Trophoblast cell (in vitro differentiated cells and primary cell): ENCODE measurements around the gene SEMA3A.
"Not testable (repeated sequence)": the region's sequence is repeated elsewhere in the genome, so short reads cannot be mapped to it uniquely, and the experiment has no call there.

ENCODE experiments used
- DNase-seq, 2 donors: peaks; one replicate each; pipeline ENCODE4 v3.0.0-alpha.2; 2016
- H2AFZ ChIP-seq: 2 replicates; pipeline ENCODE4 v1.6.1; 2013; ENCODE audit warnings: low read length, moderate library complexity, mild to moderate bottlenecking; ENCODE audit not compliant: insufficient read depth, poor library complexity
- H2AK5ac ChIP-seq: 2 replicates; pipeline ENCODE4 v1.6.1; 2013; ENCODE audit warnings: mild to moderate bottlenecking, low read length
- H2BK120ac ChIP-seq: 2 replicates; pipeline ENCODE4 v1.6.1; 2013; ENCODE audit warnings: low read length, mild to moderate bottlenecking, moderate library complexity; ENCODE audit not compliant: insufficient read depth, poor library complexity
- H2BK12ac ChIP-seq: 2 replicates; pipeline ENCODE4 v1.6.1; 2013; ENCODE audit warnings: mild to moderate bottlenecking, low read length, moderate library complexity
- H2BK5ac ChIP-seq: 2 replicates; pipeline ENCODE4 v1.6.1; 2013; ENCODE audit warnings: low read length, low read depth, moderate library complexity, mild to moderate bottlenecking; ENCODE audit not compliant: poor library complexity
- H3K14ac ChIP-seq: 2 replicates; pipeline ENCODE4 v1.6.1; 2013; ENCODE audit warnings: mild to moderate bottlenecking, low read length
- H3K18ac ChIP-seq: 2 replicates; pipeline ENCODE4 v1.6.1; 2013; ENCODE audit warnings: mild to moderate bottlenecking, low read length
- H3K23ac ChIP-seq: 2 replicates; pipeline ENCODE4 v1.6.1; 2013; ENCODE audit warnings: low read length
- H3K27ac ChIP-seq: 2 replicates; pipeline ENCODE4 v1.5.1; 2013; ENCODE audit warnings: low read depth, mild to moderate bottlenecking, inconsistent platforms, low read length, moderate library complexity
- H3K27me3 ChIP-seq: 2 replicates; pipeline ENCODE4 v1.6.1; 2013; ENCODE audit warnings: inconsistent platforms, mild to moderate bottlenecking, low read length, moderate library complexity; ENCODE audit not compliant: insufficient read depth
- H3K36me3 ChIP-seq, 2 experiments: 1 replicate in 1 of 2; 2 replicates in 1 of 2; pipeline ENCODE4 v1.6.1; 2013; ENCODE audit warnings: low read length in 2 of 2, mild to moderate bottlenecking in 2 of 2, moderate library complexity in 1 of 2; ENCODE audit not compliant: insufficient read depth in 2 of 2, control insufficient read depth in 1 of 2
- H3K4ac ChIP-seq: 2 replicates; pipeline ENCODE4 v1.6.1; 2013; ENCODE audit warnings: low read depth, mild to moderate bottlenecking, low read length, moderate library complexity
- H3K4me1 ChIP-seq, 2 experiments: 1 replicate in 1 of 2; 2 replicates in 1 of 2; pipeline ENCODE4 v1.6.1; 2013; ENCODE audit warnings: low read length in 2 of 2, mild to moderate bottlenecking in 2 of 2, moderate library complexity in 1 of 2; ENCODE audit not compliant: insufficient read depth in 2 of 2, control insufficient read depth in 1 of 2
- H3K4me2 ChIP-seq: 2 replicates; pipeline ENCODE4 v1.6.1; 2013; ENCODE audit warnings: inconsistent platforms, mild to moderate bottlenecking, low read length, moderate library complexity
- H3K4me3 ChIP-seq: 2 replicates; pipeline ENCODE4 v1.5.1; 2013; ENCODE audit warnings: mild to moderate bottlenecking, low read depth, low read length, inconsistent platforms
- H3K79me1 ChIP-seq: one replicate; pipeline ENCODE4 v1.6.1; 2013; ENCODE audit warnings: low read length
- H3K79me2 ChIP-seq: 2 replicates; pipeline ENCODE4 v1.6.1; 2013; ENCODE audit warnings: low read length, mild to moderate bottlenecking; ENCODE audit not compliant: control insufficient read depth, insufficient read depth, poor library complexity
- H3K9ac ChIP-seq: 2 replicates; pipeline ENCODE4 v1.6.1; 2013; ENCODE audit warnings: mild to moderate bottlenecking, low read length
- H3K9me3 ChIP-seq: 2 replicates; pipeline ENCODE4 v1.6.1; 2013; ENCODE audit warnings: low read depth, mild to moderate bottlenecking, control low read depth, inconsistent platforms, low read length; ENCODE audit not compliant: insufficient read depth
- H4K12ac ChIP-seq: 2 replicates; pipeline ENCODE4 v1.6.1; 2013; ENCODE audit warnings: low read depth, mild to moderate bottlenecking, low read length, moderate library complexity
- H4K8ac ChIP-seq: 2 replicates; pipeline ENCODE4 v1.6.1; 2013; ENCODE audit warnings: low read depth, mild to moderate bottlenecking, low read length, moderate library complexity
- H4K91ac ChIP-seq: one replicate; pipeline ENCODE4 v1.6.1; 2013; ENCODE audit warnings: low read depth, mild to moderate bottlenecking, low read length, moderate library complexity
- WGBS: extraction: QIAGEN DNeasy Blood & Tissue Kit; methylation state at CpG from one replicate; pipeline ENCODE4 v1.1.7; 2013; ENCODE audit warnings: missing lambda C conversion rate; ENCODE audit not compliant: insufficient read length, insufficient coverage; ENCODE audit errors: extremely low coverage; 5-methylcytosine and 5-hydroxymethylcytosine counted together

The SEMA3A gene

GRCh38 chr7:84069033-84069432 is 125.6 kb downstream of the SEMA3A start:
- Histone ChIP-seq H3K79me2 (no peaks in the 10 kb centered on the region), H4K91ac (no peak overlapping the region), H2BK5ac (no peak overlapping the region), H4K8ac (no peak overlapping the region), H3K27me3 (no peaks in the 10 kb centered on the region), H4K12ac (no peak overlapping the region), H3K9ac (no peak overlapping the region), H2AK5ac (no peak overlapping the region), H3K23ac (no peak overlapping the region), H3K4ac (no peak overlapping the region), H3K79me1 (no peaks in the 10 kb centered on the region), H2BK120ac (no peak overlapping the region), H2AFZ (no peak overlapping the region), H2BK12ac (no peak overlapping the region), H3K9me3 (no peaks in the 10 kb centered on the region), H3K18ac (no peak overlapping the region), H3K14ac (no peak overlapping the region), H3K4me3 (no peak overlapping the region), H3K27ac (no peak overlapping the region), H3K4me2 (no peak overlapping the region), H3K4me1 (no peaks in the 10 kb centered on the region), H3K36me3 (no peaks in the 10 kb centered on the region)
- WGBS: no CpG with 5 or more reads among the region's 1 CpG
- peak; percentile 21 to 58 for DNase-seq

- H3K4me1 ChIP-seq, H3K14ac ChIP-seq, H3K36me3 ChIP-seq, H3K79me1 ChIP-seq, H2AK5ac ChIP-seq, H3K27me3 ChIP-seq, H4K91ac ChIP-seq, H2BK120ac ChIP-seq, H3K79me2 ChIP-seq, H2BK5ac ChIP-seq, H3K4me2 ChIP-seq, H4K8ac ChIP-seq, DNase-seq, H2AFZ ChIP-seq, H3K9ac ChIP-seq, H3K18ac ChIP-seq, H2BK12ac ChIP-seq, H3K27ac ChIP-seq, H4K12ac ChIP-seq, H3K4me3 ChIP-seq, H3K9me3 ChIP-seq, H3K4ac ChIP-seq, H3K23ac ChIP-seq: not testable (repeated sequence)
- no CpG with 5 or more reads among the region's 28 CpGs for WGBS
Observed at GRCh38 chr7:84062489-84062901, 132.1 kb downstream of the SEMA3A start.

GRCh38 chr7:84060760-84061261 is 133.8 kb downstream of the SEMA3A start:
- H4K91ac ChIP-seq: no peak overlapping the region

GRCh38 chr7:84060000-84060399 is 134.6 kb downstream of the SEMA3A start:
- H3K79me1 ChIP-seq: no peaks in the 10 kb centered on the region
- H3K27me3 ChIP-seq: no peaks in the 10 kb centered on the region
- no peaks in the 10 kb centered on the region for H3K79me2 ChIP-seq
- H3K4me1 ChIP-seq: no peaks in the 10 kb centered on the region
- H3K4me2 ChIP-seq: no peak overlapping the region
- no peak overlapping the region for H3K18ac ChIP-seq
- no peak overlapping the region for H2BK12ac ChIP-seq
- no peak overlapping the region for H3K14ac ChIP-seq
- H3K23ac ChIP-seq: no peak overlapping the region
- no peak overlapping the region for H3K27ac ChIP-seq
- H2BK120ac ChIP-seq: no peak overlapping the region
- no peak overlapping the region for H4K12ac ChIP-seq
- no peak overlapping the region for H3K4me3 ChIP-seq
- H2BK5ac ChIP-seq: no peak overlapping the region
- WGBS: no CpG with 5 or more reads among the region's 1 CpG
- no peak overlapping the region for H4K8ac ChIP-seq
- H3K36me3 ChIP-seq: no peaks in the 10 kb centered on the region
- H2AFZ ChIP-seq: no peak overlapping the region
- H3K9me3 ChIP-seq: no peaks in the 10 kb centered on the region
- no peak overlapping the region for H3K4ac ChIP-seq
- no peak overlapping the region for H3K9ac ChIP-seq
- H4K91ac ChIP-seq: no peak overlapping the region
- no peak for DNase-seq
- H2AK5ac ChIP-seq: no peak overlapping the region

More at GRCh38 chr7:84060760-84061261, 133.8 kb downstream of the SEMA3A start:
- Histone ChIP-seq H2BK12ac (no peak overlapping the region), H4K8ac (no peak overlapping the region), H3K79me2 (no peaks in the 10 kb centered on the region), H3K4ac (no peak overlapping the region), H3K27me3 (no peaks in the 10 kb centered on the region), H3K27ac (no peak overlapping the region), H4K12ac (no peak overlapping the region), H3K4me2 (no peak overlapping the region), H3K14ac (no peak overlapping the region), H3K4me3 (no peak overlapping the region), H3K4me1 (no peaks in the 10 kb centered on the region), H3K36me3 (no peaks in the 10 kb centered on the region), H2BK5ac (no peak overlapping the region), H2BK120ac (no peak overlapping the region), H3K23ac (no peak overlapping the region), H3K79me1 (no peaks in the 10 kb centered on the region), H3K9me3 (no peaks in the 10 kb centered on the region), H3K18ac (no peak overlapping the region), H3K9ac (no peak overlapping the region), H2AFZ (no peak overlapping the region), H2AK5ac (no peak overlapping the region)
- WGBS: no CpG with 5 or more reads among the region's 4 CpGs
- no peak for DNase-seq
